GM19438 (cell line): ENCODE measurements around the gene SLX9.
"Not testable (repeated sequence)": the region's sequence is repeated elsewhere in the genome, so short reads cannot be mapped to it uniquely, and the experiment has no call there.

Experiments
- ATAC-seq: cut with Tn5 transposase; IDR thresholded peaks from one replicate; pipeline ENCODE4 v1.9.1; 2021; ENCODE audit warnings: low read depth; ENCODE audit not compliant: unreplicated experiment

SLX9 gene

GRCh38 chr21:45015469-45015860, 75.6 kb downstream of the SLX9 start:
- ATAC-seq, result no peak

- ATAC-seq, result no peak
These were observed 76.2 kb downstream of the SLX9 start for GRCh38 chr21:45016031-45016405.

- ATAC-seq, result no peak
These were observed 76.7 kb downstream of the SLX9 start for GRCh38 chr21:45016406-45017038.

- no peak for ATAC-seq
These were observed 77.5 kb downstream of the SLX9 start for GRCh38 chr21:45017039-45017960.

GRCh38 chr21:45018131-45019075, 78.6 kb downstream of the SLX9 start:
- no peak for ATAC-seq

- no peak for ATAC-seq
These were observed 79.5 kb downstream of the SLX9 start for GRCh38 chr21:45019076-45019886.

- ATAC-seq, result no peak
These were observed 80.2 kb downstream of the SLX9 start for GRCh38 chr21:45019887-45020537.

- no peak for ATAC-seq
These were observed 81.0 kb downstream of the SLX9 start for GRCh38 chr21:45020629-45021427.

- ATAC-seq, result no peak
These were observed 81.9 kb downstream of the SLX9 start for GRCh38 chr21:45021428-45022347.

- ATAC-seq, result no peak
These were observed 82.5 kb downstream of the SLX9 start for GRCh38 chr21:45022348-45022675.

- no peak for ATAC-seq
These were observed 82.9 kb downstream of the SLX9 start for GRCh38 chr21:45022736-45023135.

- not testable (repeated sequence) for ATAC-seq
These were observed 84.7 kb downstream of the SLX9 start for GRCh38 chr21:45024516-45024915.

- no peak for ATAC-seq
These were observed 86.4 kb downstream of the SLX9 start for GRCh38 chr21:45026066-45026745.
